Ovary (tissue), 9 donors: ENCODE results near the gene FKBP15. TPM values are rescaled to one million over a fixed set of nuclear protein-coding genes. Genes with fewer than 3 reads are reported as not detected.

Experiments used
- DNase-seq, 5 donors: peaks; one replicate each; pipeline ENCODE4 v3.0.0-alpha.2; 2019 to 2020
- H3K27ac ChIP-seq, 2 donors: fragments of 200-600 bp; one replicate each; pipeline versions ENCODE4 v1.5.1 to v1.8.0; 2019 to 2022
- H3K27me3 ChIP-seq: fragments of 200-600 bp; one replicate; pipeline ENCODE4 v1.8.0; 2022
- H3K36me3 ChIP-seq: fragments of 200-600 bp; sonication (generic); one replicate; pipeline ENCODE4 v1.5.1; 2019
- H3K4me1 ChIP-seq: one replicate; pipeline ENCODE4 v1.8.1; 2013; ENCODE audit warnings: mild to moderate bottlenecking, moderate library complexity; ENCODE audit not compliant: insufficient read depth
- H3K4me3 ChIP-seq: fragments of 200-600 bp; sonication (generic); one replicate; pipeline ENCODE4 v1.5.1; 2017
- H3K9me3 ChIP-seq, 2 donors: fragments of 200-600 bp in 1 of 2; sonication (generic) in 1 of 2; one replicate each; pipeline versions ENCODE4 v1.5.1 to v1.8.1; 2013 to 2019; ENCODE audit warnings: mild to moderate bottlenecking in 1 of 2, moderate library complexity in 1 of 2
- EP300 ChIP-seq: sonication (generic); formaldehyde crosslinking; IDR thresholded peaks from one replicate; pipeline ENCODE4 v1.6.1; 2017; ENCODE audit warnings: antibody characterized with exemption
- POLR2A ChIP-seq: fragments of 450-650 bp; IDR thresholded peaks from one replicate; pipeline ENCODE4 v1.6.1; 2017; ENCODE audit warnings: antibody characterized with exemption, mild to moderate bottlenecking, moderate library complexity
- WGBS, 3 donors: extraction: QIAGEN DNeasy Blood & Tissue Kit in 1 of 3; methylation state at CpG; one replicate each; pipeline versions ENCODE4 v1.1.5 to v1.1.7; 2013 to 2017; 5-methylcytosine and 5-hydroxymethylcytosine counted together
- intact Hi-C, 4 donors: fragments of 100-400 bp; cut with DNase I; formaldehyde crosslinking; loops; one replicate each; pipeline versions ENCODE4 v1.11.0 to v1.15.1; 2022 to 2023
- polyA plus RNA-seq, 2 donors: library from polyadenylated mRNA; stranded (reverse); fragments of 200-250 nt in 1 of 2; fragments of 350-450 nt in 1 of 2; fragmentation: Illumina TruSeq in 1 of 2; extraction: RNeasy Lipid Tissue Mini Kit (QIAGEN cat#74804) in 1 of 2; gene quantifications; one replicate each; pipeline ENCODE4 v1.2.3, GENCODE V29; 2013 to 2014
- total RNA-seq, 7 donors: library from RNA; depleted of rRNA in 2 of 7; stranded (reverse); fragments of >200 nt in 2 of 7; fragmentation: NEBNext Ultra II Directional in 3 of 7; extraction: Animal tissue kit (Norgen Biotek cat#: 25700) in 3 of 7; gene quantifications; one replicate each; pipeline versions ENCODE4 v1.1.0 to v1.2.4, GENCODE V29; 2016 to 2023
- TF ChIP-seq, protein P1 (sequence below), 3 donors: fragments of 450-650 bp in 2 of 3; fragments of 200-600 bp in 1 of 3; IDR thresholded peaks; one replicate each; pipeline versions ENCODE4 v1.5.1 to v1.8.0; 2016 to 2022; ENCODE audit warnings: antibody characterized with exemption in 3 of 3, mild to moderate bottlenecking in 1 of 3
- donor health status: DM: no; HTN: no; CAD: no; lungs with moderate emphysema.
- donor health status: DM: no; HTN: no; CAD: no.
- donor health status: Bipolar disorder and iron deficiency.
- donor health status: DM: yes; HTN: yes; CAD: no.
- donor health status: DM: no; HTN: no; CAD: no.
- donor health status: DM: yes; HTN: yes; CAD: no.

Gene FKBP15
- total and polyA plus RNA-seq, 9 donors: 10.9 to 32.9 (median 20.2) TPM

DNA sequence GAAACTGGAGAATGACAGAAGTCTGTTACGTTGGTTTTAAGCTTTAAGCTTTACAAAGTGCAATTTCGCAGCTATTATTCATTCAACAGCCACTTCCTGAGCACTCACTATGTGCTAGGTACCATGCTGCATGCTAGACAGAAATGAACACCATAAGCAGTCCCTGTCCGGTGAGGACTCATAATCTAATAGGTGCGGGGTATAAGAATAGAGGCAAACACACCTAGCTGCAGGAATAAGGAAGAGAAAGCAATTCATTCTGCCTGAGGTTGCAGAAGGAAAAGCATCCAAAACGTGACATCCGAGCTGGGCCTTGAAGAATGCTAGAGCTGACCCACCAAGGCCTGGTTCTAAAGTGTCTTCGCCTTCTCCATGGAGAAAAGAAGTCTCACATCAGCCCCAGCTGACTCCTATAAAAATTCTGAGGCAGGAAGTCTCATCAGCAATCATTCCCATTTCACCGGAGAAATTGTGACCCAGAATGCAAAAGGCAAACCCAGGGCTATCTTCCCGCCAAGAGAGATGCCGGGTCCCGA is 542 bp downstream of the FKBP15 start:
- Histone ChIP-seq H3K36me3 (no peaks in the 10 kb centered on the region), H3K27me3 (no peaks in the 10 kb centered on the region), H3K4me1 (peaks cover 8% of the 10 kb centered on the region), H3K9me3 (no peaks in the 10 kb centered on the region), H3K4me3 (peak overlapping the region; percentile 53), H3K27ac (peak overlapping the region; percentile 45 to 65)
- intact Hi-C loops: no loop called here
- 7 to 8% (median 7%) methylated on average over 11 of the region's 11 CpGs for WGBS, 3 donors
- TF ChIP-seq, protein P1, sequence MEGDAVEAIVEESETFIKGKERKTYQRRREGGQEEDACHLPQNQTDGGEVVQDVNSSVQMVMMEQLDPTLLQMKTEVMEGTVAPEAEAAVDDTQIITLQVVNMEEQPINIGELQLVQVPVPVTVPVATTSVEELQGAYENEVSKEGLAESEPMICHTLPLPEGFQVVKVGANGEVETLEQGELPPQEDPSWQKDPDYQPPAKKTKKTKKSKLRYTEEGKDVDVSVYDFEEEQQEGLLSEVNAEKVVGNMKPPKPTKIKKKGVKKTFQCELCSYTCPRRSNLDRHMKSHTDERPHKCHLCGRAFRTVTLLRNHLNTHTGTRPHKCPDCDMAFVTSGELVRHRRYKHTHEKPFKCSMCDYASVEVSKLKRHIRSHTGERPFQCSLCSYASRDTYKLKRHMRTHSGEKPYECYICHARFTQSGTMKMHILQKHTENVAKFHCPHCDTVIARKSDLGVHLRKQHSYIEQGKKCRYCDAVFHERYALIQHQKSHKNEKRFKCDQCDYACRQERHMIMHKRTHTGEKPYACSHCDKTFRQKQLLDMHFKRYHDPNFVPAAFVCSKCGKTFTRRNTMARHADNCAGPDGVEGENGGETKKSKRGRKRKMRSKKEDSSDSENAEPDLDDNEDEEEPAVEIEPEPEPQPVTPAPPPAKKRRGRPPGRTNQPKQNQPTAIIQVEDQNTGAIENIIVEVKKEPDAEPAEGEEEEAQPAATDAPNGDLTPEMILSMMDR (IDR thresholded peaks at IDR 0.05): no peak
- no peak for TF ChIP-seq EP300
- TF ChIP-seq POLR2A: no peak
- DNase-seq: no peak

DNA sequence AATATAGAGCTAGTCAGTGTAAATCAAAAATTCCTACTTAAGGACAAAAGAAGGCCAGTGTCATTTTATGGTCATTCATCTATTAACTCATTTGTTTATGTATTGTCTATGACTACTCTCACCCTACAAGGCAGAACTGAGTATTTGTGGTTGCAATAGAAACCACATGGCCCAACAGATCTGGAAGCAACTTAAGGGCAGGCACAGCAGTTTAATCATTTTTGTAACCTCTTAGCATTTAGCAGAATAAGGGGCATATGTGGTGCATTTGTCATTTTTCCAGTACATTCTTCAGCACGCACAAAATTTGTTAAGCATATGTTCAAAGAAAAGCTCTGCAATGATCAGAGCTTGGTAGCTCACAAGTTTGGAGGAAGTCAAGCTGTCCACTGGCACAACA is 1.1 kb downstream of the FKBP15 start:
- no peak for TF ChIP-seq EP300
- TF ChIP-seq, protein P1 (IDR thresholded peaks at IDR 0.05): no peak
- TF ChIP-seq POLR2A: no peak
- Histone ChIP-seq H3K4me1 (peaks cover 8% of the 10 kb centered on the region), H3K27me3 (no peaks in the 10 kb centered on the region), H3K9me3 (no peaks in the 10 kb centered on the region), H3K27ac (no peak overlapping the region), H3K36me3 (no peaks in the 10 kb centered on the region), H3K4me3 (peak overlapping the region; percentile 53)
- no peak for DNase-seq
- intact Hi-C loops: no loop called here
- 24 to 55% (median 27%) methylated on average over 1 of the region's 1 CpG for WGBS, 3 donors

GRCh38 chr9:113219186-113219936 is 1.7 kb downstream of the FKBP15 start:
- H3K27ac ChIP-seq: no peak overlapping the region
- no peaks in the 10 kb centered on the region for H3K27me3 ChIP-seq
- WGBS, 3 donors: 77 to 86% (median 81%) methylated on average over 3 of the region's 3 CpGs
- no peaks in the 10 kb centered on the region for H3K36me3 ChIP-seq
- TF ChIP-seq EP300: no peak
- H3K4me3 ChIP-seq: no peak overlapping the region
- intact Hi-C loops: no loop called here
- no peak for DNase-seq
- H3K4me1 ChIP-seq: peaks cover 8% of the 10 kb centered on the region
- H3K9me3 ChIP-seq: no peaks in the 10 kb centered on the region

DNA sequence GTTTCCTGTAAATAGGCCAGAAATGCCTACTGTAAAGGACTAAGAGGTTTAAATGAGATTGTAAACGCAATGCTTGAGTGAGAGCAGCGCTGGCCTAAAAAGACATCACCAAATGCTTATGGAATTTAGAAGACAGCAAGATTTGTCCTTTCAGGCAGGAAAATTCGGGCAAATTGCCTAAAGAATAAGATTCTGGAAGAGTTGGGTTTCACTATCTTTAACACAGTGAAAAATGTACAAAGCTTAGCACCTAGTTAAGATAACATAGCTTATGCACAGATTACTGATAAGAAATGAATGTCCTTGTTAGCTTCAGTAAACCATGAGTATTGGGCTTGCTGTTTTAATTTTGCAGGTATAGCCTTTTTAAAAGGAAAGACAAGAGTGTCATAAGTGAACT is 4.7 kb downstream of the FKBP15 start:
- Histone ChIP-seq H3K27me3 (no peaks in the 10 kb centered on the region), H3K27ac (no peak overlapping the region), H3K4me1 (peaks cover 1% of the 10 kb centered on the region), H3K4me3 (no peak overlapping the region), H3K9me3 (no peaks in the 10 kb centered on the region), H3K36me3 (no peaks in the 10 kb centered on the region)
- 87 to 88% (median 88%) methylated on average over 3 of the region's 3 CpGs for WGBS, 3 donors
- intact Hi-C loops: no loop called here
- TF ChIP-seq POLR2A: no peak
- TF ChIP-seq, protein P1 (IDR thresholded peaks at IDR 0.05): no peak
- no peak for TF ChIP-seq EP300
- no peak for DNase-seq

DNA sequence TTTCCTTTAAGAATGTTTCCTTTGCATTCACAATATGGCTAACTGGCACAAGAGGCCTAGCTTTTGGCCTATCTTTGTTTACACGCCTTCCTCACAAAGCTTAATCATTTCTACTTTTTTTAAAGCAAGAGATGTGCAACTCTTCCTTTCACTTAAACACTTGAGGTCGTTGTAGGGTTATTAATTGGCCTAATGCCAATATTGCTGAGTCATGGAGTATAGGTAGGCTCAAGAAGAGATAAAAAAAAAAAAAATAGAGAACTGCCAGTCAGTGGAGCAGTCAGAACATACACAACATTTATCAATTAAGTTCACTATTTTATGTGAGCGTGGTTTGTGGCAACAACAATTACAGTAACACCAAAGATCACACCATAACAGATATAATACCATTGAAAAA is 5.9 kb downstream of the FKBP15 start:
- WGBS, 3 donors: 77 to 87% (median 82%) methylated on average over 3 of the region's 3 CpGs
- H3K4me1 ChIP-seq: no peaks in the 10 kb centered on the region
- no peaks in the 10 kb centered on the region for H3K9me3 ChIP-seq
- H3K4me3 ChIP-seq: no peak overlapping the region
- H3K27me3 ChIP-seq: no peaks in the 10 kb centered on the region
- TF ChIP-seq POLR2A: no peak
- TF ChIP-seq, protein P1 (IDR thresholded peaks at IDR 0.05): no peak
- TF ChIP-seq EP300: no peak
- intact Hi-C loops: no loop called here
- H3K36me3 ChIP-seq: no peaks in the 10 kb centered on the region
- no peak overlapping the region for H3K27ac ChIP-seq
- no peak for DNase-seq
